Endothelial cell of umbilical vein (primary cell): ENCODE results near the gene PRSS22. TPM values are rescaled to one million over a fixed set of nuclear protein-coding genes. Genes with fewer than 3 reads are reported as not detected.

Experiments used
- BruUV-seq: library from RNA; stranded (reverse); fragments of 400-500 nt; replicated peaks from 2 replicates; lab custom pipeline; 2021; lab: Mats Ljungman, UMichigan
- CTCF ChIA-PET: fragments of 300-600, 350-600 bp; sonication (Branson Sonifier 250); formaldehyde crosslinking; loops from one replicate; lab custom pipeline; 2021; ENCODE audit warnings: antibody characterized with exemption, inconsistent platforms; lab: Charles Lee
- POLR2A ChIA-PET: fragments of 300-600, 350-600 bp; sonication (Branson Sonifier 250); formaldehyde crosslinking; loops from one replicate; lab custom pipeline; 2021; ENCODE audit warnings: antibody characterized with exemption, inconsistent platforms; lab: Charles Lee
- DNase-seq: peaks from one replicate; pipeline ENCODE4 v3.0.0-alpha.2; 2011; ENCODE audit warnings: low read depth, low spot score
- FAIRE-seq: peaks from 2 replicates; lab custom pipeline; 2011; peaks lifted over from hg19 to GRCh38; lab: Jason Lieb, UNC
- H2AFZ ChIP-seq: 2 replicates; pipeline ENCODE4 v1.6.0; 2012; ENCODE audit warnings: low read depth, low read length, control low read depth, inconsistent platforms
- H3K27ac ChIP-seq: 2 replicates; pipeline ENCODE4 v1.5.1; 2011; ENCODE audit warnings: low read depth, mild to moderate bottlenecking, control low read depth, low read length, moderate library complexity; ENCODE audit not compliant: insufficient read depth
- H3K27me3 ChIP-seq, 2 experiments: 2 replicates each; pipeline versions ENCODE4 v1.6.0 to v1.6.1; 2011; ENCODE audit warnings: low read length in 2 of 2, mixed read lengths in 1 of 2; ENCODE audit not compliant: control insufficient read depth in 2 of 2, insufficient read depth in 2 of 2
- H3K36me3 ChIP-seq, 2 experiments: 2 replicates in 1 of 2; 3 replicates in 1 of 2; pipeline ENCODE4 v1.5.1; 2011; ENCODE audit warnings: low read length in 2 of 2, mild to moderate bottlenecking in 1 of 2, moderate library complexity in 1 of 2; ENCODE audit not compliant: control insufficient read depth in 2 of 2, insufficient read depth in 2 of 2; ENCODE audit errors: extremely low read depth in 1 of 2
- H3K4me1 ChIP-seq: 3 replicates; pipeline ENCODE4 v1.5.1; 2011; ENCODE audit warnings: mild to moderate bottlenecking, low read length; ENCODE audit not compliant: control insufficient read depth, insufficient read depth; ENCODE audit errors: extremely low read depth
- H3K4me2 ChIP-seq: 2 replicates; pipeline ENCODE4 v1.6.1; 2011; ENCODE audit warnings: low read length, control low read depth, mixed read lengths; ENCODE audit not compliant: insufficient read depth
- H3K4me3 ChIP-seq, 3 experiments: fragments of 200-600 bp in 1 of 3; sonication (generic), shearing (Covaris generic) in 1 of 3; replicated peaks in 1 of 3; 2 replicates each; pipeline ENCODE4 v1.5.1; 2011 to 2016; ENCODE audit warnings: control low read depth in 3 of 3, low read length in 3 of 3, mild to moderate bottlenecking in 2 of 3, inconsistent platforms in 1 of 3, low read depth in 1 of 3, moderate library complexity in 1 of 3; ENCODE audit not compliant: insufficient read depth in 1 of 3
- H3K79me2 ChIP-seq: 2 replicates; pipeline ENCODE4 v1.6.0; 2012; ENCODE audit warnings: low read length, inconsistent platforms; ENCODE audit not compliant: control insufficient read depth, insufficient read depth
- H3K9ac ChIP-seq: replicated peaks from 2 replicates; pipeline ENCODE3; 2011; ENCODE audit warnings: low read length, control low read depth; ENCODE audit not compliant: insufficient read depth; ENCODE audit errors: extremely low read depth
- H3K9me1 ChIP-seq: replicated peaks from 3 replicates; pipeline ENCODE4 v1.6.0; 2011; ENCODE audit warnings: mild to moderate bottlenecking, low read length; ENCODE audit not compliant: control insufficient read depth, insufficient read depth; ENCODE audit errors: extremely low read depth
- H3K9me3 ChIP-seq: replicated peaks from 2 replicates; pipeline ENCODE4 v1.5.1; 2012; ENCODE audit warnings: low read length, inconsistent platforms; ENCODE audit not compliant: control insufficient read depth, insufficient read depth
- H4K20me1 ChIP-seq: replicated peaks from 2 replicates; pipeline ENCODE3; 2011; ENCODE audit warnings: mild to moderate bottlenecking, low read length; ENCODE audit not compliant: control insufficient read depth, insufficient read depth; ENCODE audit errors: extremely low read depth
- CTCF ChIP-seq, 2 donors: IDR thresholded peaks; 1 replicate in 1 of 2; 2 replicates in 1 of 2; pipeline ENCODE4 v1.5.1; 2011; ENCODE audit warnings: low read length in 2 of 2, mild to moderate bottlenecking in 2 of 2, moderate library complexity in 2 of 2, control low read depth in 1 of 2, inconsistent platforms in 1 of 2, low read depth in 1 of 2; ENCODE audit not compliant: insufficient read depth in 1 of 2; ENCODE audit errors: extremely low read depth in 1 of 2
- EZH2 ChIP-seq: IDR thresholded peaks from 2 replicates; pipeline ENCODE4 v1.6.1; 2012; ENCODE audit warnings: borderline replicate concordance, low read depth, mild to moderate bottlenecking, moderate library complexity, low read length, inconsistent platforms; ENCODE audit not compliant: severe bottlenecking
- FOS ChIP-seq: IDR thresholded peaks from 2 replicates; pipeline ENCODE4 v1.6.1; 2011; ENCODE audit warnings: mild to moderate bottlenecking, low read length, moderate library complexity, borderline replicate concordance; ENCODE audit not compliant: insufficient read depth
- GATA2 ChIP-seq: IDR thresholded peaks from 2 replicates; pipeline ENCODE4 v1.7.0; 2011; ENCODE audit warnings: low read depth, mild to moderate bottlenecking, moderate library complexity, mixed read lengths, low read length; ENCODE audit not compliant: insufficient read length, insufficient read depth
- JUN ChIP-seq: IDR thresholded peaks from 2 replicates; pipeline ENCODE4 v1.6.1; 2011; ENCODE audit warnings: borderline replicate concordance, low read depth; ENCODE audit not compliant: insufficient read length, insufficient read depth
- MAX ChIP-seq: IDR thresholded peaks from 2 replicates; pipeline ENCODE4 v1.6.1; 2011; ENCODE audit not compliant: insufficient read depth, insufficient read length
- MYC ChIP-seq: IDR thresholded peaks from one replicate; pipeline ENCODE4 v1.6.1; 2011; ENCODE audit warnings: mild to moderate bottlenecking, low read depth, low read length
- POLR2A ChIP-seq: IDR thresholded peaks from 2 replicates; pipeline ENCODE4 v1.6.1; 2012; ENCODE audit warnings: low read depth, mild to moderate bottlenecking, control low read depth, low read length
- POLR2AphosphoS5 ChIP-seq: IDR thresholded peaks from 2 replicates; pipeline ENCODE4 v1.6.1; 2012; ENCODE audit warnings: low read depth, mild to moderate bottlenecking, control low read depth, low read length, moderate library complexity; ENCODE audit not compliant: insufficient read depth
- dilution Hi-C: fragments of 300-500 bp; cut with MboI; formaldehyde crosslinking; loops from one replicate; pipeline ENCODE4 v1.15.0; 2019; ENCODE audit warnings: low sequenced_read_pairs; ENCODE audit not compliant: extremely low pct_ligation_motif_present
- intact Hi-C: fragments of 100-400 bp; cut with micrococcal nuclease; formaldehyde crosslinking; loops from one replicate; pipeline ENCODE4 v1.10.0; 2022
- polyA plus RNA-seq, 4 experiments: library from polyadenylated mRNA; depleted of rRNA in 3 of 4; stranded (reverse) in 3 of 4; unstranded in 1 of 4; fragments of >200 nt; gene quantifications; 2 replicates each; pipeline versions ENCODE4 v1.2.1 to v1.2.3, GENCODE V29; 2011 to 2012; ENCODE audit warnings: missing spikeins in 1 of 4
- total RNA-seq: library from RNA; stranded (reverse); gene quantifications from 2 replicates; pipeline ENCODE4 v1.2.3, GENCODE V29; 2021

The PRSS22 gene
- total and polyA plus RNA-seq, 2 donors (not counting 3 experiments of a cell fraction or from before 2014, with no cell fraction given): not detected

GRCh38 chr16:2822496-2822895 is 35.5 kb downstream of the PRSS22 start:
- Histone ChIP-seq H3K27ac (no peak overlapping the region), H3K9ac (no peak overlapping the region), H3K4me1 (no peaks in the 10 kb centered on the region), H3K9me1 (no peaks in the 10 kb centered on the region), H3K79me2 (no peaks in the 10 kb centered on the region), H3K4me2 (no peak overlapping the region), H3K36me3 (no peaks in the 10 kb centered on the region), H3K4me3 (no peak overlapping the region), H4K20me1 (no peaks in the 10 kb centered on the region), H3K27me3 (no peaks in the 10 kb centered on the region), H2AFZ (no peak overlapping the region), H3K9me3 (no peaks in the 10 kb centered on the region)
- no peak for DNase-seq
- no peak for FAIRE-seq
- CTCF ChIA-PET: interaction anchor here (2.4 to 2.5 kb wide), 2 partner anchors 16 to 104 kb away, joined by 6 to 12 read pairs; no protein-coding TSS in a partner anchor
- no TSS peak for BruUV-seq
- intact Hi-C loops (no loop called here), dilution Hi-C loops (no loop called here)
- TF ChIP-seq CTCF (IDR thresholded peaks at IDR 0.05; ENCODE audit: extremely low read depth in 1 of 2, insufficient read depth in 1 of 2, low read depth in 1 of 2, low read length in 2 of 2) (no peak), MYC (no peak), POLR2A (no peak), MAX (no peak), EZH2 (no peak), POLR2AphosphoS5 (no peak), JUN (no peak), GATA2 (no peak), FOS (no peak)
- POLR2A ChIA-PET: no interaction called here
